ENCODE measurements around the gene GLOD4.

The GLOD4 gene

GRCh38 chr17:742147-742793, 39.8 kb downstream of the GLOD4 start:
- DNase-seq (ENCODE audit: low spot score) = no peak

DNA sequence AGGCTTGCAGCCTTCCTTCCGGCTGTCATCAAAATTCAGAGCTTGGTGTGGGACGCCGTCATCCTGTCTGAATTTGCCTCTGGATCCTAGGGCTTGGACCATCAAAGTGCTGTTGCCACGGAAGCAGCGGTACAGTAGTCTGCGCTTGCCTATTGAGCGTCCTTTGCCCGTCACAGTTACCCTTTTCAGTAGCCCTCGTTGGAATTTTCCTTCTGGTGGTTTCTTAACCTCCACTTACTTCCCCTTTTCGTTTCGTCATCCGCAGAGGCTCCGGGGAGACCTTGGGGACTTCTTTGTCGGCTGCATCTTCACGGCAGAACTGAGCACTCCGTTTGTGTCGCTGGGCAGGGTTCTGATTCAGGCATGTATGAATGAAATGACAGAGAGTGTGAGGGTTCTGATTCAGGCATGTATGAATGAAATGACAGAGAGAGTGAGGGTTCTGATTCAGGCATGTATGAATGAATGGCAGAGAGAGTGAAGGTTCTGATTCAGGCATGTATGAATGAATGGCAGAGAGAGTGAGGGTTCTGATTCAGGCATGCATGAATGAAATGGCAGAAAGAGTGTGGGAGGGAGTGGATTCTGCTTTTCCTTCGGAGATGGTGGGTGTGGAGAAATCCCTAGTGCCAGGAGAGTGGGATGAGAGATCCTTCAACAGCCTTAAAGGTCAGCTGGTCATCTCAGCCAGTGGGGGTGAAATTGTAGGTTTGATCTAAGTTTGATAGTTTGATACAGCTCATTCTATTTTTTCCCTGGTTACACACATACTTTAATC, 41.7 kb downstream of the GLOD4 start:
- no peak for DNase-seq (ENCODE audit: low spot score)

GRCh38 chr17:737561-738113, 44.4 kb downstream of the GLOD4 start:
- no peak for DNase-seq (ENCODE audit: low spot score)

DNA sequence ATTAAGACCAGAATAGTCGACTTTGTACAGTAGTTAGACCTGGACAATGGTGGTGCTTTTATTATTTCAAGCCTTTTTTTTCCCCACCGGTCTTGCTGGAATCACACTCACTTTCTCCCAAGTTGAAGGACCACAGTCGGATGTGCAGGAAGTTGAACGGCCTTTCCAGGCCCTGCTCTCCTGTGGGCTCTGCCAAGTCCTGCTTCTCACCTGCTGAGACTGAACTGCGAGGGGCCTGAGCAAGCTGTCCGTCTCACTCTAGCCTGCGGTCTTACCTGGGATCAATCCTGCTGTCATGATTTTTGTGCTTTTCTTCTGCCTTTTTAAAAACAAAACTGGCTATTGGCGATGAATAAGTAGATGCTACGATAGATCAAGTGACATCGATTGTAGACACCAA, 48.3 kb downstream of the GLOD4 start:
- DNase-seq (ENCODE audit: low spot score) = no peak

DNA sequence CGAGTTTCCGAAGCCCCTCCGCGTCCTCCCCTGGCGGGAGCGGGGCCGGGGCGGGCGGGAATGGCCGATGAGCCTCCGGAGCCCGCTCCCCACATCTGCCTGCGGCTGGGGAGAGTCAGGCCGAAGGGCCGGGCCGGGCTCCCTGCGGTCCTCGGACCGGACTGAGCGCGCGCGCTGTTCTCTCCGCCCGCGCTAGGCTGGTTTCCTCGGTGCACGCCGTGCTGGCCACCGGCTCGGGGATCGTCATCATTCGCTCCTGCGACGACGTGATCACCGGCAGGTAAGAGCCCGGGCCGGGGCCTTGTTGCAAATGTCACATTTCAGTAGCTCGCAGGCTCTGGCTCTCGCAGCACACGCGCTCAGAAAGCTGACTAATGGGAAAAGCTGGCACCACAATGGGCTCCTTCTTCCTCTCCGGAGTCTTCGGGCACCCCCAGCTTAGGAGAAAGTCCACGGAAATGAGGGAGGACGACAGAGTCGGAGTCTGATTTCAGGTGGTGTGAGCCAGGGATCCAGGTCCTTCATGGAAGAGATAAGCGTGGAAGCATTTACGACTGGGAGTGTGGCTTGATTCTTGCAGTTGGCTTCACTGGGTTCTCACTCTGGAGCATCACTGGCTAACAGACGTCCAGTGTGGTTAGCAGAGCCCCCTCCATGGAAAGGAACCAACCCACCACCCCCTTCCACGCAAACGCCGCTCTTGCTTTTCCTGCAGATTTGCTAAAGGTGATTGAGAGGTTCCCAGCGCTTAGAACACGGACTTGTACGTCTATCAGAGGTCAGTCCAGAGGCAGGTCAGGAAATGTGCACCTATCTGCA, 49.0 kb downstream of the GLOD4 start:
- DNase-seq (ENCODE audit: low spot score) = peak; percentile 71

DNA sequence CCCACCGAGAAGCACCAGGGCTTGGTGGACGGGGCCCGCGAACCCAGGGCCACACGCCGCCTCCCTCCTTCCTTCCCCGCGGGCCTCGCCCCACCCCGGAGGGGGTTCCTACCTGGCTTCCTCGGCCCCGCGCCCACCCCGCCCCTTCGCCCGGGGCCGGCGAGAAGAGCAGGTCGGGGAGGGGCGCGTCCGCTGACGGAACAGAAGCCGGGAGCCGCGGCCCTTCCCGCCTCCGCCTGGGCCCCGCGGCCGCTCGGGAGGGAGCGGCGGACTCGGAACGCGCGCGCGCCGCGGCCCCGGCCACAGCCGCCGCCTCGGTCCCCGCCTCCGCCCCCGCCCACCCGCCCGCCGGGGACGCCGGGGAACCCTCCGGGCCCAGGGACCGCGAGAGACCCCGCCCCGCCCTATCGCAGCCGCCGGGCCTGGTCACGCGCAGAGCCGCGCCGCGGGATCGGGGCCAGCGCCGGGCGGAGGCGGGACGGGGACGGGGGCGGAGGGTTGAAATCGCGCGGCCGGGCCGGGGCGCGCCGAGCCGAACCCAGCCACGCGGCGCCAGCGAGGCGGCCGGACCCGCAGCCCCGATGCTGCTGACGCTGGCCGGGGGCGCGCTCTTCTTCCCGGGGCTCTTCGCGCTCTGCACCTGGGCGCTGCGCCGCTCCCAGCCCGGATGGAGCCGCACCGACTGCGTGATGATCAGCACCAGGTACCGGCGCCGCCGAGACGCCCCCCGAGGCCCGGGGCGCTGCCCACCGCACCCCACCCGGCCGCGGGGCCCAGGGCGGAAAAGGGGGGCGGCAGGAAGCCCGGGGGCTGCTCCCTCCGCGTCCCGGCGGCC, 49.8 kb downstream of the GLOD4 start, which contains the start of gene TLCD3A:
Gene TLCD3A (plus strand): TSS at position 530 of the 835 bp plus-strand sequence. CDS start 52 bp downstream, at position 582.
- peak; percentile 95 for DNase-seq (ENCODE audit: low spot score)

- DNase-seq (ENCODE audit: low spot score) = no peak
Observed at GRCh38 chr17:731644-732066, 50.4 kb downstream of the GLOD4 start.

DNA sequence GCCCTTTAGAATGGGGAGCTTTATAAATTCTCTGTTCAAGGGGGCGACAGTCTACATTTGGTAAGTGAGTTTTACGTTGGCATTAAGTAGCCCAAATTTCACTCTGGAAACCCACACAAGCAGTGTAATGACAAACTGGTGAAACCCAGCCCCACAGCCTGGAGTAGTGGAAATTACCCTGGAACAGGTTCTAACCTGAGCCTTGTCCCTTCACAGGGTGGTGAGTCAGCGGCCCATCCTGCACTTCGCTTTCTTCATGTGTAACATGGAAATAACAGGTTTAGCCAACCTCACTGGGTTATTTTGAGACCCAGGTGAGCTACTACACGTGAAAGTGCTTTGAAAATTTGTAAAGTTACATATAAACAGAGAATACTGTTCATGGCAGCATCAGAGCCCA, 53.2 kb downstream of the GLOD4 start:
- no peak for DNase-seq (ENCODE audit: low spot score)

DNA sequence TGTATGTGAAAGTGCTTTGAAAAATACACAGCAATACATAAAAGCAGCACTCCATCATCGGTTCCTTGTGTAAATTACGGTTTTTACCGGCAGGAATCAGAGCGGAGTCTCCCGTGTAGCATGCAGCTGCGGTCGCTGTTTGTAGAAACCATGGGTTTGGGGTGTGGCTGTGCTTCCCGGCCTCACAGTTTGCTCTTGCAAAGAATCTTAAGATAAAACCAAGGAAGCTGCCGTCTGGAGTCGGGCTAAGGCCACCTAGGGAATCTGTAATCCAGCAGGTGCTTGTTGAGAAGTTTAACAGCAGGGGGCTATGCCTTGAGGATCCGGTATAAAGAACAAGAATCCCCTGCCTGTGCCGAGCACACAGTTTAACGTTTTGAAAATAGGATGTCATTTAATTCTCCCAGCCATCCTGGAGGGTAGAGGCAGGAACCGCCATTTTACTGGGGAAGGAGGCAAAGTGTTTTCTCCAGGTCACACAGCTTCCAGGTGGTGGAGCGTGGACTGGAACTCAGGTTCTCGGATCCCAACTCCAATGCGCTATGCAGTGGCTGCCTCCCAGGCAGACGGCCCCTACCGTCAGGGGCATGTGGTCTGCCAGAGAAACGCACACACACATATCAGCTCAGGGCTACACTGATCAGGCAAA, 55.7 kb downstream of the GLOD4 start:
- no peak for DNase-seq (ENCODE audit: low spot score)

- DNase-seq (ENCODE audit: low spot score) = no peak
Observed at GRCh38 chr17:725746-726145, 56.3 kb downstream of the GLOD4 start.

DNA sequence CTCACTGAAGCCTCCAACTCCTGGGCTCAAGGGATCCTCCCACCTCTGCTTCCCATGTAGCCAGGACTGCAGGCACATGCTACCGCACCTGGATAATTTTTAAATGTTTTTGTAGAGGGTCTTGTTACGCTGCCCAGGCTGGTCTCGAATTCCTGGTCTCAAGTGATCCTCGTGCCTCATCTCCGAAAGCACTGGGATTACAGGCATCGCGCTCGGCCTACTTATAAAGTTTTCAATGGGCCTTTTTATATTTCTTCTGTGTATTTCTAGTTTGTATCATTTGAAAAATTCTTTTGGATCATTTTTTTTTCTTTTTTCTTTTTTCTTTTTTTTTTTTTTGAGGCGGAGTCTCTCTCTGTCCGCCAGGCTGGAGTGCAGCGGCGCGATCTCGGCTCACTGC, 57.0 kb downstream of the GLOD4 start:
- DNase-seq (ENCODE audit: low spot score) = no peak

GRCh38 chr17:721540-721937, 60.5 kb downstream of the GLOD4 start:
- no peak for DNase-seq (ENCODE audit: low spot score)

DNA sequence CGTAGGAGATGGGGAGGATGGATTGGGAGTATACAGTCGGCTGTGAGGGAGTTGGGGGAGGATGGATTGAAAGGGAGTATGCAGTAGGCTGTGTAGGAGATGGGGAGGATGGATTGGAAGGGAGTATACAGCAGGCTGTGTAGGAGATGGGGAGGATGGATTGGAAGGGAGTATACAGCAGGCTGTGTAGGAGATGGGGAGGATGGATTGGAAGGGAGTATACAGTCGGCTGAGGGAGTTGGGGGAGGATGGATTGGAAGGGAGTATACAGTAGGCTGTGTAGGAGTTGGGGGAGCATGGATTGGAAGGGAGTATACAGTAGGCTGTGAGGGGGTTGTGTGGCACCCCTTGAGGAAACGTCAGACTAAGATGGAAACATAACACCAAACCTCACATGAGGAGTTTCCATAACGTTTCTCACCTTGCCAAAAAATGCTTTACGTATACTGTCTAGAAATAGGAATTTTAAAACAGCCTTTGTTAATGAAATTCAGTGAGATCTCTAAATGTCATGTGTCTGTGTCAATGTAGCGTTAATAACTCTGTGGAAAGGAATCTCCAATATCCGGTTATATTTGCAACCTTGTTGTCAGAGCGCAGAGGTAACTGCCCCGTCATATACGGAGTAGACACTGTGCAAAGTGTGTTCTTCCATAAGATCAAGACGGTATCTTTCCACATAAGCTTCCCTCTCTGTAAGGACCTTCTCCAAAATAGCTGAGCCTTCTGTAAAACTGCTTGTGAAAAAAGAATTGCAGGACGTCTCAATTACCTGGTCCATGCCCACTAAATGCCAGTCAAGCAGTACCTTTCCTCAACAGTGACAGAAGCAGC, 61.2 kb downstream of the GLOD4 start:
- DNase-seq (ENCODE audit: low spot score) = no peak

- no peak for DNase-seq (ENCODE audit: low spot score)
Observed at GRCh38 chr17:718075-718474, 64.0 kb downstream of the GLOD4 start.
